HG02610 (cell line): ENCODE data around the gene TIMM10B.
A peak's percentile ranks its signal among the peaks of the same experiment; 100 is the strongest.

Source experiments
- ATAC-seq: cut with Tn5 transposase; IDR thresholded peaks from one replicate; pipeline ENCODE4 v1.9.1; 2021; ENCODE audit warnings: mild to moderate bottlenecking, moderate library complexity; ENCODE audit not compliant: unreplicated experiment

TIMM10B gene

DNA sequence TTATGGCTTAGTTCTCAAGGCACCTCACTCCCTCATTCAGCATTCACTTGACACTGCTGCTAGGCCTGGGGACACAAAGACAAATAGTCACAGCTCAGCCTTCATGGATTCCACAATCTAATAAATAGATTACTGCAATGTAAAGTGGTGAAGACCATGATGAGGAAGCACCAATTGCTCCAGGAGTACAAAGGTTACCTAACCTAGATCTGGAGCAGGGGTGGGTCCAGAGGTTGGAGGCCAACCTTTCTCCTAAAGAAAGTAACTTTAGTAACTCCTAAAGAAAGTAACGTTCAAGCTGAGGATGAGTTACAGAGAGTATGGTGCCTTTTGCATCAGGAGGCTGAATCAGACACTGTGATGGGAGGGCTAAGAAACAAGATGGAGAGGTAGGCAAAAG lies 11.7 kb upstream of the TIMM10B start:
- no peak for ATAC-seq

DNA sequence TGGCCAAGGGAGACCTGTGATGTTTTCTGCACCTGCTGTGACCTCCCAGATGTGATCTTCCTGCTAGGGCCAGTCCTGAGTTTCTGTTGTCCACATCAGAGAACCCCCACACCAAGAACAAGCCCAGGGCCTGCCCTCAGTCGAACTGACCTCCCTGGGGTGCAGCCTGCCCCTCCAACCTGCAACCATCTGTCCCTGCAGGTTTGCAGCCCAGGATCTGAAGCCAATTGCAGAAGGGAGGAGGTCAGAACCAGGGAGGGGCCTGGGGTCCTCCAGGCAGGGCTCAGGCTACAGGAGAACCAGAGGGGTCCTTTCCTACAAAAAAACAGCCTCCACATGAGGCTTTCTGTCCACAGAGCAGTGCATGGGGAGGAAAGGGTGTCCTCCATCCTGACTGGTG lies 8.4 kb upstream of the TIMM10B start:
- no peak for ATAC-seq

DNA sequence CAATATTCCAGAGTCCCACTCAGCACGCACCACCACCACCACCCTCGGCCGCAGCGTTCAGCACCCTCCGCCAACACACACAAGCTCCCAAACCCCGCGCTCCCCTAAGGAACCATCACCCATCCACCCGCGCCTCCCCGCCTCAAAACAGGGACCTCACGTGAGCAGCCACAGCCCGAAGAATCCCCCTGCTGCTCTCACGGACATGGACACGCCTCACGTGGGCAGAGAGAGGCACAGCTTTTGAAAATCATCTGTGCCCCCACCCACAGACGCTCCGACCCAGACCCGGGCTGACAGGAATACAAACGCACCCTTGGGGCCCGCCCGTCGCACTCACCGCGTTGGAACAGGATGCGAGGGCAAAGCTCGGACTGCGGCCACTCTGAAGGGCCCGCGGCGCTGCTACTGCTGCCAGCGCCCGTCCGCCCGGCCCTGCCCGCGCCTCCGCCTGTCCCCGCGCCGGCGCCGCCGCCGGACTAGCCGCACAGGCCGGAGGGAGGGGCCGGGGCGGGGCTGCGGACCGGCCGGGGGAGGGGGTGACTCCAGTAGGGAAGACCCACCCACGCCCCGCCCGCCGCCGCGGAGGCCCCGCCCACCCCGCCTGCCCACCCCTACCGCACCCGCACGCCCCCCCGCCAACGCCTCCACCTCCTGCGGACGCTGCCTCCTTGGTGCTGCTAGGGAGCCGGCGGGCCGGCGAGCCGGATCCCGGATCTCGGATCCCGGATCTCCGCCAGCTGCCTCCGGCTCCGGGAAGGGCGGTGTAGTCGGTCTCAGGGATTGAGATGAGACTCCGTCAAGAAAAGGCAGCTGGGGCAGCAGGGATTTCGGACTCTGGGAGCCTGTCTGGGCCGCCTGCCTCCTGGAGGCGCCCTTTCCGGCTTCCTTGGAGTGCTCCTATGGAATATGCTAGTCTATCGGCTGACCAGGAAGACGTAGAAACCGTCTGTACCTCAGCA lies 7.6 kb upstream of the TIMM10B start, which contains the start of gene TRIM3:
Gene TRIM3 (minus strand): TSS at position 491 of the 962 bp plus-strand sequence. CDS start 8,246 bp downstream, outside the sequence.
- ATAC-seq, result peak; percentile 70

DNA sequence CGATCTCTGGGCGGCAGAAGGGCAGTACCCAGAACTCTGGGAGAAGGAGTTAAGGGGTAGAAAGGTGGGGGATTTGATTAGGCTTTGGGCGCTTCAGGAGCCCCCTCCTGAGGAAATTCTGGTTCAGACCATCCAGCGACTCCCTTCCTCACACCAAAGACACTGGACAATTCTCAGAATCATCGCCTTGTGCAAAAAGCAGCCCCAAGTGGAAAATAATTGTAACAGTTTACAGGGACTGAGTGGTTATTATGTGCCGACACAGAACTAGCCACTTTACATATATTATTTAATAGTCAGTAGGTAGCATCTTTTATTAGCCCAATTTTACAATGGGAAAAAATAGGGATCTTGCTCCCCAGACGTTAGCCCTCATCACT lies 6.9 kb upstream of the TIMM10B start:
- ATAC-seq, result no peak

DNA sequence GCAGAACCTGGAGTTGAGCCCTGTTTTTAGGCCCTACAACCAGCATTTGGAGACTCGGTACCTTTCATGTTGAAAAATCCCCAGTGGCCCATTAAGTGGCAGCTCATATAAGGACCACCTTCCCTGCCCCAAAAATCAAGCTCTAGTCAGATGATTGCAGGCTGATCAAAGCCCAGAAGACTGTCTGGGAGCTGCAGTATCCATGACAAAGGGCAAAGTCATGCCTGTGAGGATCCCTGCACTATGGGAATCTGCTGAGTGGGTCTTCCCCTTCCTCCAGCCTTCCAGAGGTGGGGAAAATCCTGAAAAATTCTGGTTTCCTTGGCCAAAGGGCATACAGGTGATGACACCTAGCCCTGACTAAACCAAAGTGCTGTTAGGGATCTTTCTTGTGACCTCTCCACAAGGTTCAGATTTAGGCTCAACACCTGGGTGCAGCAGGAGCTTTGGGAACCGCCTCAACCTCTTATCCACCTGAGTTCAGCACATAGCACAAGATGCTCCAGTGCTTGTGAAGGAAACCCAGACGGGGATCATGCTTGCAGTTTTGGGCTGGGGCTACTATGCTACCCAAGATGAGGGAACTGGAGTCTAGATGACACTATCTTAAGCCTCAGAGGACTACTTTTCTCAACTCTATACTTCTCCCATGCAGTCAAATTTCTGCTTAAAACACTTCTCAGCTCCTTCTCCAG lies 6.3 kb upstream of the TIMM10B start:
- no peak for ATAC-seq

DNA sequence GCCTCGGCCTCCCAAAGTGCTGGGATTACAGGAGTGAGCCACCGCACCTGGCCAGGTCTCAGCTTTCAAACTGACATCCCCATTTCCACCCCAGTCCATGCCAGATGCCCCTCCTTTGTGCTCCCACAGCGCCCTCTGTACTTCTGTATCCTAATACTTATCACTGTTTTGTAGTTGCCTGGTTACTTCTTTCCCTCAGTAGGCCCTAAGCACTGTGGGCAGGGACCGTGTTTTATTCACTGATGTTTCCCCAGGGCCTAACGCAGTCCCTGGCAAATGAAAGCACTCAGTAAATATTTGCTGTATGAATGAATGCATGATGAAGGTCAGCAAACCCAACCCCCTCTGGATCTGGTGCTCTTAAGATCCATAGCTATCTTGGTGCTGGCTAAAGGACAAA lies 5.4 kb upstream of the TIMM10B start:
- no peak for ATAC-seq

DNA sequence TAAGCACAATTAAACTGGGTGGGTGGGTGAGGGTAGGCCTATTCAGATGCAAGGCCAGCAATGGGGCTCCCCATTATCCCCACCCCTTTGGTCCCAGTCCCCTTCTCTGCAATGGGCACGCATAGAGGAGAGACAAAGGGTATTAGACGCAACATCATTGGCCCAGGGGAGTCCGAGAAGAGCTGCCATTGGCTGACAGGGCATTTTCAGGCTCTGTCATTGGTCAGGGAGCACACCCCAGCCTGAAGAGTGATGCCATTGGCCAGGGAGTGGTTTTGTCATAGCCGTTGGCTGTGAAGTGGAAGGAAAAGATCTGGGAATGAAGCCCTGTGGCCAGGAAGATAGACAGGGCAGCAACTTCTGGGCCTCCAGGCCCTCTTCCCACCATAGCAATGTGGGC lies 4.7 kb upstream of the TIMM10B start:
- ATAC-seq, result no peak

DNA sequence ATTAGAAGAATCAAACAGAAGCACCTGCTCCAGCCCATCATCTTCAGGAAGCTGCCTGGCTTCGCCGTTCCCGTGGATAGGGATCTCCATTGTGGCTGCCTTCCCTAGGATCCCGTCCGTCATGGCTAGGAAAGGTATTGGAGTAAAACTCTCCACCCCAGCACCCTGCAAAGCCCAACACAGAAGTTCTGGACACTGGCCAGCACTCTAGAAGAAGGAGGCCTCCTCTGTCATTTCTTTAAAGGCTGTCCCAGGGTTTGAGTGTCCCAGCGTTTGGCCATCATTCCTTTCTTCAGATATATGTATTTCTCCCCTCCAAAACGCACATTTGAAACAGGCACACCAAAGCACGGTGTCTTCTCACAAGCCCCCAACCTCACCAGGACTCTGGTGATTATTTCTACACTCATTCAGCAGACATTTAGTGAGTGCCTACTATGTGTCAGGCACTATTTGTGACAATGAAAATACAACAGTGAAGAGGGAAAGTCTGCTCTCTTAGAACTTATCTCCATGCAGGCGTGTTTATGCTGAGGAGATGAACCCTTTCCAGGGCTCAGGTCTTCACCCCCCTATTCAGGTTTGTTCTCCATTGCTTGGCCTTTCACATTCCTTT lies 894 bp upstream of the TIMM10B start:
- ATAC-seq, result no peak

DNA sequence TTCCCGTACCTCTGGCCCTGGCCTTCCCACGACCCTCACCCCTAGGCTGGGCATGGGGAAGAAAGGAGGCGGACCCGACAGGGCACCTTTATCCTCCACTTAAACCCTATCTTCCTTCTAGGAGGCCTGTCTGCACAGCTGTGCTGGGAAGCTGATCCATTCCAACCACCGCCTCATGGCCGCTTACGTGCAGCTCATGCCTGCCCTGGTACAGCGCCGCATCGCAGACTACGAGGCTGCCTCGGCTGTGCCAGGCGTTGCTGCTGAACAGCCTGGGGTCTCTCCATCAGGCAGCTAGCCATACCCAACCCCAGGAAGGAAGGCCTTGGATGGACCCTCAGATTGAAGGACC lies 599 bp downstream of the TIMM10B start:
- no peak for ATAC-seq

DNA sequence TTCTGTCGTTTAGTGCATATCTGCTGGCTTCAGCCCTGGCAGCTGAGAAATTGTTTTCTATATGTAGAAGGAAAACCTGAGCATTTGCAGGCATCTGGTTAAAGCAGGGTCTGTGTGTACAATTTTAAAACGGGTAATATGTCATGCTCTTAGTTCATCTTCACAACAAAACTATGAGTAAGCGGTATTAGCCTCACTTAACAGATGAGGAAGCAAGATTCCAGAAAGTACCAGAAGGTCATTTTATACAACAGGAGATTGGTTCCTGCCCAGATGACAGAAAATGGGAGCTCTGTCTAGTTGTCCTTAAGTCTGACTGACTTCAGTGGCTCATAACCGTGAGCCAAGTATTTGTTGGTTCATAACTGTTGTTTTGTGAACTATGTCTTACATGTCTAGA lies 1.1 kb downstream of the TIMM10B start:
- no peak for ATAC-seq

DNA sequence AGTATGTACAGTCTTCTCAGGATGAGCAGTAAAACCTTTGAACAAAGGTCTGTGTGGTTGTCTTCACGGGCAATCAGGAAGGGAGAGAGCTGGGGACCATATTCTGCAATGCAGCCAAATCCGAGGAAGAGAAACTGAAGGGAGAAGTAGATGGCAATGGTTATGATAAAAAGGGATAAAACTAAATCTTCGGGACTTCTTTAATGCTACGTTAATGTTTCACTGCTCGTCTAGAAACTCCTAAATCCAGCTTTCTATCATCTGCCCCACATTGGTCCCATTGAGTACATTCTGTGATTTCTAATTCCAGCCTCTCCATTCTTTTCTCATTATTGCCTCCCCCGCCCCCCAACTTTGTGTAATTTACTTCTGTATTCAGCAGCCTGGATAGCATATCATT lies 1.7 kb downstream of the TIMM10B start:
- no peak for ATAC-seq

DNA sequence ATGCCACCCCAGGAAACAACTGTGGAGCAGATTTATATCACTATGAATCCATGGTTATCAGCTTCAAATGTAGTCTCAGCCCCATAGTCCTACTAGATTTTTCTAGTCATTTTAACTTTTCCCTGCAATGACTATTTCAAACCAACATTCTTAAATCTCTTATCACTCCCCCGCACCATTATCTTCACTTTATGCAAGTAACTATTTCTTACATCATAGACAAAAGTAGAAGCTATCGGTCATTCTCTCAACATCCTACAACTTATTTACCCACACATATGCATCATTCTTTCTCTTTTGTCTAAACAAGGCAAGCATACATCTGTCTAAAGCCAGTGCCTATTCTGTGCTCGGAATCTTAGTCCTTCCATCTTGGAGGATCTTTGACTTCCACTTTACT lies 4.4 kb downstream of the TIMM10B start:
- no peak for ATAC-seq

DNA sequence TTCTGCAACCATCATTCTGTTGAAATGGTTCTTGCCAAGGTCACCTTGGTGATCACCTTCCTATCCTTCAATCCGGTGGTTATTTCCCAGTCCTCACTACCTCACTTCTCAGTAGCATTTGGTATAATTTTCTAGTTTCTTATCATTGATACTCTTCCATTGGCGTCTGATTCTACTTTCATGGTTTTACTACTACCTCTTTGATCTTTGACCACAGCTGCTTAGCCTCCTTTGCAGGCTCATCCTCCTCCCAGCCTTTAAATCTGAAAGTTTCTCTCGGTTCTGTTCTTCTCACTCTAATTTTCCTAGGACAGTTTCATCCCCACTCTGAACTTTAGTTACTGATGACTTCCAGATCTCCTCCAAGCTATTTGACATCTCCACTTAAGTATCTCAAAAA lies 5.0 kb downstream of the TIMM10B start:
- ATAC-seq, result no peak

DNA sequence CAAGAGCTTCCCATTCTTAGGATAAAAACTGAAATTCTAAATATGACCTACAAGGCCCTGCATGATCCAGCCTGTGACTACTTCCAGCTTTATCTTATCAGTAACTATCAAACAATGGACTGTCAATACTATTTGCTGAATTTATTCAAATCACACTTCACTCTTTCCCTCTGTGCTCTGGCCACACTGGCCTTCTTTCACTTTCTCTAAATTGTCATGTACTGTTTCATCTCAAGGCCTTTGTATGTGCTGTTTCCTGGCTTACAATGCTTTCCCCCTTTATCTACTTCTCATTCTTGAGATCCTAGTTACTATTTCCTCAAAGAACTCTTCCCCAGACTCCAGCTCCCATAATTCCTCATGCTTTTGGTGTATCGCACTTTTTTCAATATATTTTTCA lies 5.6 kb downstream of the TIMM10B start:
- ATAC-seq, result no peak

DNA sequence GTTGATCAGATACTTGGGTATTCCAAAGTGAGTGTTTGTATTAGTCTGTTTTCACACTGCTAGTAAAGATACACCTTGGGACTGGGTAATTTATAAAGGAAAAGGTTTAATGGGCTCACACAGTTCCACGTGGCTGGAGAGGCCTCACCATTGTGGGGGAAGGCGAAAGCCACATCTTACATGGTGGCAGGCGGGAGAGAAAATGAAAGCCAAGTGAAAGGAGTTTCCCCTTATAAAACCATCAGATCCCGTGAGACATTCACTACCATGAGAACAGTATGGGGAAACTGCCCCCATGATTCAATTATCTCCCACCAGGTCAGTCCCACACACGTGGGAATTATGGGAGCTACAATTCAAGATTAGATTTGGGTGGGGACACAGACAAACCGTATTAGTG lies 7.0 kb downstream of the TIMM10B start:
- peak; percentile 61 for ATAC-seq

DNA sequence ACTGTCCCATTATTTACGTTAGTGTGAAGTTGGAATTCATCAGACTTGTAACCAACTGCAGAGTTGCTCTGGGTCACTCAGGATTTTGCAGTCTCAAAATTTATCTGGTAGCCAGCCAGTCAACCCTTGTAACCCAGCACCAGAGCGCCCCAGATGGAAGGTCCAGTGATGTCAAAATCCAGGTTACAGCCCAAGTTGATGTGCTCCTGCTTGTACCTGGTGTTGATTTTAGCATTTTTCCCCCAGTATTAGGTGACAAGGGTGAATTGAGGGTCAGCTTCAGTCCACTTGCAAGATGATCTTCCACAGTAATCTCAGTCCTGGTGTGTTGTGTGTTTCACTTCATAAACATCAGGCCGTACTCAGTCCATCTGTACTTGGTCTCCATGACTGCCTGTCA lies 7.5 kb downstream of the TIMM10B start:
- ATAC-seq, result no peak

DNA sequence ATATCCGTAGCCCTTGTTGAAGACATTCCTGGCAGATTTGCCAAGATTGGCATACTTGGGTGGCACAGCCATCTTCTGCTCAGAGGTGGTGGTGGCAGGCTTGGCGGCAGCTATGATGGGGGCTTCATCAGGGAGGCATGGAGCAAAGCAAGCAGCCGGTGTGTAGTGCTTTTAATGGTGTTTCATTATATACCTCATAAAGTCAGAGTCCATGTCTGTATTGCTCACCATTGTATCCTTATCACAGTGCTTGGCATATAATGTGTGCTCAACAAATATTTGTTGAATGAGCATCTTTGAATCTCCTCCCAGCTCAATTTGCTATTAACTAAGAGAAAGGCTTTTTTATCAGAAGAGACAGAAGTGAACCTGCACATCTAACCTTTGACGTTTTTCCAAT lies 8.0 kb downstream of the TIMM10B start:
- no peak for ATAC-seq

DNA sequence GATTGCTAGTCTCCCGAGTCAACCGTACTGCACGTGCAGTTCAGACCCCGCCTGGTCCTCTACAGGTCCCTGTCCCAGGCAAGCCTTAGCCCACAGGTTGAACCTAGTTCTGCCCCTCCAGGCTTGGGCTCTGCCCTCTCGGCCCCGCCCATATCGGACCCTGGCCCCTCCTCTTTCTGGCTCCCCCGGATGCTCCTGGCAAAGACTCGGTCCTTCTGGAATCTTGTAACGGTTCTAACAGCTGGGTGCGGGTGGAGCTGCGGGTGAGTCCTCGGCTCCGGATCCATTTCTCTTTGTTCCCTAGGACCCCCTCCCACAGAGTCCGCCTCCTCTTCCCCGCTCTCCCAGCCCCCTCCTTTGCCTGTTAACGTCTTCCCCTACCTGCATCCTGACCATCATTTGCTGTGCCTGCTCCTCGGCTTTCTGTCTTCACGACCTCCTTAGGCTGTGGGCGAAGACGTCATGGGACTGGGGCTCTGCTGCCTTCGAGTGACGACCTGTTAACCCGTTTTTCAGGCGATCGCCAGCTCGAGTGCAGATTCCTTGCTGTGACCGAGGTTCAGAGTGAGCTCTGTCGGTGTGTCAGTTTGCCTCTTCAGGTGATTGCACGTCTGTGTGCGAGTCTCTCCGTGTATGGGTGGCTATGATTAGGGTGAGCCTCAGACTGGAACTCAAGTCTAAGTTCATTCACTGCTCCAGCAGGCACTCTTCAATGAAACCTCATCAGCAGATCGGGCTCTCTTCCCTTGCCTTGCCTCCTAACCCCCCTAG lies 16.0 kb downstream of the TIMM10B start, which contains the start of gene DNHD1:
Gene DNHD1 (plus strand): TSS at position 212 of the 771 bp plus-strand sequence. CDS start 936 bp downstream, outside the sequence.
- no peak for ATAC-seq

DNA sequence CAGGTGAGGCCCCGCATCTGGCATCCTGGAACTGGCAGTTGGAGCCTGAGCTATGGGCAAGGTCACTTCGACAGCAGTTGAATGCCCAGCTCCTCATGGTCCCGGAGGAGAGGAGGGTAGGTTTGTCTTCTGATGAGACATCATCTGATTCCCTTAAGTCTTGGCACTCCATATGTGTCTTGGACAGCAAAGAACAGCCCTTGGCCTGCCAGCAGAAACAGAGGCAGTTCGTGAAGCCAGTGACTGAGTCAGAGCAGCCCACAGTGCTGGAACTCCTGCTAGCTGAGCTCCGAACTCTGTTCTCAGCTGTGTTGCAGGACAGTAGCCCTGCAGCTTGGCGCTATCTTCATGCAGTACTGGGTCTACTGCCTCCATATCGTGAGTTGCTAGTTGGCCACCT lies 16.8 kb downstream of the TIMM10B start:
- ATAC-seq, result no peak

DNA sequence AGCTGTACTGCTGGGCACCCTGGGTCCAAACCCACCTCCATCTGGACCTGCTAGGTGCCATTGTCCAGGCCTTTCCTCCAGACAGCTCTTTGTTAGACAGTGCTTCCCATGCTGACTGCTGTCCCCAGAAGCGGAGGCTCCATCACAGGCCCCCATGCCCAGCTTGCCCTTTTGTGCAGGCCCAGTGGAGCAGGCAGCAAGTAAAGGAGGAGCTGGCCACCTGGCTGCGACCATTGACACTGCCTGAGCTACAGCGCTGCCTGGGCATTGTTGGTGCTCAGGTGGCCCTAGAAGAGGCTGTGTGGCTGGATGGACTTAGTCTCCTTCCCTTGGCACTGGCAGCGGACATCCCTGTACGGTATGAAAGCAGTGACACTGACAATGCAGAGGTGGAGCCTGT lies 17.2 kb downstream of the TIMM10B start:
- no peak for ATAC-seq

DNA sequence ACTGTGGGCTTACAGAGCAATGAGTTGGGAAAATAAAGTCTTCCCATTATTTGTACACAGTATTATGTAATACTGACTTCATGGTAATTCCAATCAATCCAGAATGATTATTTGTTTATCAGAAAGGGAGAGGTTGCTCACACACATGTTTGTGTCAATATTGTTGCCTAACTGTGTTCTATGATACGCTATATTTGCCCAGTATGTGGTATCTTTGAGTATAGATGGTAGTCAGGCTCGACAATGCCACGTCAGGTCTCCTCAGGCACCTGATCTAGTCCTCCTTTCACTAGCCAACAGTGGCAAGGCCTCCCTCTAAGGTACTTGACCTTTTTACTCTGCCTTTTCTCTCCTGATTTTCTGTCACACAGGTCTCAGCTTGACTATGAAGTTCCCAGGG lies 21.1 kb downstream of the TIMM10B start:
- ATAC-seq, result no peak
